IMR-90 (cell line): ENCODE data around the gene DBNDD1. TPM values are rescaled to one million over a fixed set of nuclear protein-coding genes. Genes with fewer than 3 reads are reported as not detected.

ENCODE experiments used
- ATAC-seq: fragments of 200-7000 bp; cut with Tn5 transposase; 2 replicates; pipeline ENCODE4 v1.9.1; 2020; ENCODE audit warnings: low read depth, mild to moderate bottlenecking, moderate library complexity
- BruUV-seq: library from RNA; stranded (reverse); fragments of 400-500 nt; replicated peaks from 2 replicates; lab custom pipeline; 2021; lab: Mats Ljungman, UMichigan
- CTCF ChIA-PET: fragments of 300-600 bp; formaldehyde crosslinking; extraction: SDS; loops from one replicate; lab custom pipeline; 2021; ENCODE audit warnings: antibody characterized with exemption; lab: Yijun Ruan, JAX
- POLR2A ChIA-PET: fragments of 300-600 bp; sonication (Branson Sonifier 250); formaldehyde crosslinking; loops from one replicate; lab custom pipeline; 2022; ENCODE audit warnings: antibody characterized with exemption; ENCODE audit not compliant: unreplicated experiment; lab: Charles Lee
- DNase-seq: peaks from one replicate; pipeline ENCODE4 v3.0.0; 2013
- H2AFZ ChIP-seq: replicated peaks from 2 replicates; pipeline ENCODE3; 2013; ENCODE audit warnings: low read length, mild to moderate bottlenecking; ENCODE audit not compliant: poor library complexity
- H2AK5ac ChIP-seq: 2 replicates; pipeline ENCODE4 v1.6.1; 2013; ENCODE audit warnings: low read depth, low read length, inconsistent platforms
- H2AK9ac ChIP-seq: replicated peaks from 2 replicates; pipeline ENCODE3; 2013; ENCODE audit warnings: mild to moderate bottlenecking, low read depth, low read length, moderate library complexity; ENCODE audit not compliant: poor library complexity
- H2BK120ac ChIP-seq: 2 replicates; pipeline ENCODE4 v1.6.1; 2013; ENCODE audit warnings: low read depth, low read length, inconsistent platforms
- H2BK15ac ChIP-seq: 3 replicates; pipeline ENCODE4 v1.6.1; 2013; ENCODE audit warnings: low read depth, low read length, inconsistent platforms
- H2BK20ac ChIP-seq: 2 replicates; pipeline ENCODE4 v1.6.1; 2013; ENCODE audit warnings: low read depth, mild to moderate bottlenecking, inconsistent platforms, low read length, moderate library complexity
- H2BK5ac ChIP-seq: 2 replicates; pipeline ENCODE4 v1.6.1; 2013; ENCODE audit warnings: mild to moderate bottlenecking, low read depth, low read length, inconsistent platforms; ENCODE audit not compliant: poor library complexity, severe bottlenecking
- H3K14ac ChIP-seq: replicated peaks from 2 replicates; pipeline ENCODE4 v1.6.1; 2013; ENCODE audit warnings: low read depth, low read length, inconsistent platforms
- H3K18ac ChIP-seq: 2 replicates; pipeline ENCODE4 v1.6.1; 2013; ENCODE audit warnings: low read depth, low read length, control low read depth
- H3K23ac ChIP-seq: 2 replicates; pipeline ENCODE4 v1.6.1; 2013; ENCODE audit warnings: low read depth, low read length, inconsistent platforms
- H3K27ac ChIP-seq: 2 replicates; pipeline ENCODE4 v1.5.1; 2013; ENCODE audit warnings: mild to moderate bottlenecking, control low read depth, low read length; ENCODE audit not compliant: insufficient read depth
- H3K27me3 ChIP-seq: 2 replicates; pipeline ENCODE4 v1.6.1; 2013; ENCODE audit warnings: low read length; ENCODE audit not compliant: control insufficient read depth, insufficient read depth
- H3K36me3 ChIP-seq: 2 replicates; pipeline ENCODE4 v1.6.1; 2013; ENCODE audit warnings: low read length, mixed read lengths; ENCODE audit not compliant: control insufficient read depth, insufficient read depth
- H3K4ac ChIP-seq: 2 replicates; pipeline ENCODE4 v1.6.1; 2013; ENCODE audit warnings: low read depth, low read length, inconsistent platforms
- H3K4me1 ChIP-seq: 2 replicates; pipeline ENCODE4 v1.6.1; 2013; ENCODE audit warnings: low read length, mixed read lengths; ENCODE audit not compliant: control insufficient read depth, insufficient read depth
- H3K4me2 ChIP-seq: 2 replicates; pipeline ENCODE4 v1.6.1; 2013; ENCODE audit warnings: low read depth, mild to moderate bottlenecking, control low read depth, low read length, moderate library complexity
- H3K4me3 ChIP-seq: 2 replicates; pipeline ENCODE4 v1.5.1; 2013; ENCODE audit warnings: low read depth, mild to moderate bottlenecking, control low read depth, low read length, moderate library complexity; ENCODE audit not compliant: insufficient read depth
- H3K56ac ChIP-seq: 2 replicates; pipeline ENCODE4 v1.6.1; 2013; ENCODE audit warnings: low read length, inconsistent platforms; ENCODE audit not compliant: insufficient read depth; ENCODE audit errors: extremely low read depth
- H3K79me1 ChIP-seq, 2 experiments: 2 replicates each; pipeline ENCODE4 v1.6.1; 2013; ENCODE audit warnings: low read length in 2 of 2, inconsistent platforms in 1 of 2, low read depth in 1 of 2
- H3K9ac ChIP-seq: 2 replicates; pipeline ENCODE4 v1.6.1; 2013; ENCODE audit warnings: low read depth, low read length, control low read depth
- H3K9me1 ChIP-seq: 2 replicates; pipeline ENCODE4 v1.6.1; 2013; ENCODE audit warnings: low read length, inconsistent platforms; ENCODE audit not compliant: insufficient read depth
- H3K9me3 ChIP-seq: 2 replicates; pipeline ENCODE4 v1.6.1; 2013; ENCODE audit warnings: low read length; ENCODE audit not compliant: control insufficient read depth, insufficient read depth
- H4K20me1 ChIP-seq: 2 replicates; pipeline ENCODE4 v1.6.1; 2013; ENCODE audit warnings: low read length, inconsistent platforms; ENCODE audit not compliant: insufficient read depth
- H4K5ac ChIP-seq: 2 replicates; pipeline ENCODE4 v1.6.1; 2013; ENCODE audit warnings: mild to moderate bottlenecking, low read depth, low read length, control low read depth
- H4K8ac ChIP-seq, 2 experiments: 2 replicates each; pipeline ENCODE4 v1.6.1; 2013; ENCODE audit warnings: low read depth in 2 of 2, low read length in 2 of 2, control low read depth in 1 of 2, inconsistent platforms in 1 of 2
- H4K91ac ChIP-seq: 2 replicates; pipeline ENCODE4 v1.6.1; 2013; ENCODE audit warnings: low read depth, low read length, inconsistent platforms; ENCODE audit not compliant: insufficient read depth
- BHLHE40 ChIP-seq: fragments of 150-350 bp; IDR thresholded peaks from 2 replicates; pipeline ENCODE4 v1.6.1; 2016; ENCODE audit warnings: mild to moderate bottlenecking, low read depth, low read length
- CHD1 ChIP-seq: IDR thresholded peaks from 2 replicates; pipeline ENCODE4 v1.6.1; 2012; ENCODE audit warnings: low read depth, low read length, improper control_type of control experiment
- CTCF ChIP-seq: conservative IDR thresholded peaks from 2 replicates; pipeline ENCODE4 v1.5.1; 2012; ENCODE audit warnings: mild to moderate bottlenecking, low read depth, low read length, improper control_type of control experiment
- ELK1 ChIP-seq: fragments of 150-350 bp; IDR thresholded peaks from 2 replicates; pipeline ENCODE4 v1.6.1; 2016; ENCODE audit warnings: low read depth, mild to moderate bottlenecking, low read length, moderate library complexity, borderline replicate concordance
- MAFK ChIP-seq: IDR thresholded peaks from 2 replicates; pipeline ENCODE4 v1.6.1; 2012; ENCODE audit warnings: low read depth, low read length, improper control_type of control experiment
- MXI1 ChIP-seq: IDR thresholded peaks from 2 replicates; pipeline ENCODE4 v1.6.1; 2012; ENCODE audit warnings: low read depth, mild to moderate bottlenecking, low read length, moderate library complexity, borderline replicate concordance
- POLR2A ChIP-seq: IDR thresholded peaks from 2 replicates; pipeline ENCODE4 v1.6.1; 2012; ENCODE audit warnings: mild to moderate bottlenecking, low read depth, low read length
- RFX5 ChIP-seq: IDR thresholded peaks from 2 replicates; pipeline ENCODE4 v1.8.0; 2012; ENCODE audit warnings: low read depth, mild to moderate bottlenecking, low read length, moderate library complexity
- USF2 ChIP-seq: fragments of 150-350 bp; IDR thresholded peaks from 2 replicates; pipeline ENCODE4 v1.6.1; 2017; ENCODE audit warnings: mild to moderate bottlenecking, antibody characterized with exemption, low read length, low read depth
- WGBS, 2 experiments: methylation state at CpG; one replicate each; pipeline versions ENCODE4 v1.1.5 to v1.1.7; 2013; ENCODE audit warnings: missing lambda C conversion rate in 2 of 2; ENCODE audit not compliant: insufficient read length in 1 of 2; ENCODE audit errors: extremely low coverage in 2 of 2; 5-methylcytosine and 5-hydroxymethylcytosine counted together
- dilution Hi-C: fragments of 300-500 bp; cut with HindIII; formaldehyde crosslinking; loops from one replicate; pipeline ENCODE4 v1.14.3; 2018; ENCODE audit warnings: low sequenced_read_pairs; ENCODE audit not compliant: unreplicated experiment
- in situ Hi-C: fragments of 300-500 bp; cut with MboI; formaldehyde crosslinking; loops from 3 replicates; pipeline ENCODE4 v1.14.3; 2019; ENCODE audit warnings: low sequenced_read_pairs, inconsistent platforms, mixed read lengths
- intact Hi-C: fragments of 100-400 bp; cut with micrococcal nuclease; formaldehyde crosslinking; loops from 2 replicates; pipeline ENCODE4 v1.10.0; 2022
- polyA plus RNA-seq, 3 experiments: library from polyadenylated mRNA; depleted of rRNA; stranded (reverse); fragments of >200 nt; gene quantifications; 2 replicates each; pipeline ENCODE4 v1.2.3, GENCODE V29; 2012; ENCODE audit warnings: low replicate concordance in 1 of 3
- total RNA-seq: library from RNA; depleted of rRNA; stranded (reverse); fragments of >200 nt; gene quantifications from 2 replicates; pipeline ENCODE4 v1.2.3, GENCODE V29; 2012

The DBNDD1 gene
- total and polyA plus RNA-seq, 2 of the 4 experiments (the other 2 are of a cell fraction), result 3.4 to 23.0 TPM

- H2BK120ac ChIP-seq, result no peak overlapping the region
- BruUV-seq, result no TSS peak
- H3K9me1 ChIP-seq, result no peaks in the 10 kb centered on the region
- no peaks in the 10 kb centered on the region for H3K27me3 ChIP-seq
- no peak for TF ChIP-seq POLR2A
- TF ChIP-seq CHD1, result no peak
- no peak for TF ChIP-seq ELK1
- TF ChIP-seq RFX5, result no peak
- no peak for TF ChIP-seq CTCF
- TF ChIP-seq USF2, result no peak
- TF ChIP-seq BHLHE40, result no peak
- TF ChIP-seq MXI1, result no peak
- no peak for TF ChIP-seq MAFK
- ATAC-seq (no peak), DNase-seq (no peak)
- in situ Hi-C loops (no loop called here), dilution Hi-C loops (no loop called here), intact Hi-C loops (no loop called here)
- no peak overlapping the region for H2BK5ac ChIP-seq
- no peak overlapping the region for H2AK5ac ChIP-seq
- WGBS, 2 experiments, result 88% methylated on average over 8 of the region's 19 CpGs; no CpG with 5 or more reads in 1 of the 2 experiments
- ChIA-PET CTCF (no interaction called here), POLR2A (no interaction called here)
- no peak overlapping the region for H2AFZ ChIP-seq
- H4K5ac ChIP-seq, result no peak overlapping the region
- no peak overlapping the region for H2BK20ac ChIP-seq
- no peak overlapping the region for H3K27ac ChIP-seq
- H2BK15ac ChIP-seq, result no peak overlapping the region
- no peak overlapping the region for H3K14ac ChIP-seq
- no peaks in the 10 kb centered on the region for H3K9me3 ChIP-seq
- no peak overlapping the region for H3K4me3 ChIP-seq
- H3K23ac ChIP-seq, result no peak overlapping the region
- H4K91ac ChIP-seq, result no peak overlapping the region
- H4K20me1 ChIP-seq, result no peaks in the 10 kb centered on the region
- peaks cover 11% of the 10 kb centered on the region for H3K4me1 ChIP-seq
- peaks cover 32% of the 10 kb centered on the region for H3K36me3 ChIP-seq
- H3K56ac ChIP-seq, result no peak overlapping the region
- H3K18ac ChIP-seq, result no peak overlapping the region
- H4K8ac ChIP-seq, result no peak overlapping the region
- no peak overlapping the region for H3K4ac ChIP-seq
- no peaks in the 10 kb centered on the region for H3K79me1 ChIP-seq
- H2AK9ac ChIP-seq, result no peak overlapping the region
- H3K4me2 ChIP-seq, result no peak overlapping the region
- no peak overlapping the region for H3K9ac ChIP-seq
Measured at GRCh38 chr16:90042946-90043514, 23.8 kb upstream of the DBNDD1 start.
